ENCODE results near the gene MLF1. TPM values are rescaled to one million over a fixed set of nuclear protein-coding genes. Genes with fewer than 3 reads are reported as not detected.

The MLF1 gene
- total RNA-seq, 1 experiment from 2014 or later, result 20.4 TPM

- TF ChIP-seq CTCF (conservative IDR thresholded peaks at IDR 0.05), result no peak
- no peak overlapping the region for H4K8ac ChIP-seq (replicated peaks; ENCODE audit: insufficient read length, low read depth, low read length)
- H4K20me1 ChIP-seq (ENCODE audit: control insufficient read depth, insufficient read depth, insufficient read length), result no peaks in the 10 kb centered on the region
- H2BK5ac ChIP-seq (ENCODE audit: insufficient read length, low read length), result no peak overlapping the region
- DNase-seq, result no peak
- no peak overlapping the region for H3K23ac ChIP-seq (ENCODE audit: insufficient read length, low read depth, low read length)
- no peak overlapping the region for H2AK5ac ChIP-seq (ENCODE audit: insufficient read length, low read length)
- no peak overlapping the region for H2BK15ac ChIP-seq (ENCODE audit: low read depth, low read length)
- H2BK20ac ChIP-seq (ENCODE audit: low read depth, low read length, poor library complexity, severe bottlenecking), result no peak overlapping the region
- H3K4me1 ChIP-seq (ENCODE audit: insufficient read depth, low read length), result no peaks in the 10 kb centered on the region; the same call in 1 of the 2 replicates
- H3K9me3 Mint-ChIP-seq, result peaks cover 0 to 4% of the 10 kb centered on the region in 2 experiments; a peak in 1 of 5 replicates
- H3K4me1 Mint-ChIP-seq, result peaks cover 10 to 16% of the 10 kb centered on the region in 2 experiments
- WGBS (ENCODE audit: extremely low coverage, insufficient read length, low lambda C conversion rate), result no CpG with 5 or more reads among the region's 1 CpG
- H3T11ph ChIP-seq (ENCODE audit: low read length), result no peak overlapping the region
- no peak overlapping the region for H2BK120ac ChIP-seq (ENCODE audit: low read depth, low read length, poor library complexity, severe bottlenecking)
- H2AFZ ChIP-seq (ENCODE audit: low read length), result no peak overlapping the region
- no peak overlapping the region for H2BK12ac ChIP-seq (ENCODE audit: insufficient read length, low read depth, low read length)
- no peak overlapping the region for H3K4me3 Mint-ChIP-seq
- H3K79me1 ChIP-seq (ENCODE audit: insufficient read depth, low read depth, low read length, poor library complexity, severe bottlenecking), result no peaks in the 10 kb centered on the region
- H3K27ac Mint-ChIP-seq, result no peak overlapping the region
- no peaks in the 10 kb centered on the region for H3K9me3 ChIP-seq (ENCODE audit: control insufficient read depth, low read depth, low read length)
- H3K27me3 ChIP-seq (ENCODE audit: insufficient read depth, low read length), result no peaks in the 10 kb centered on the region
- no peaks in the 10 kb centered on the region; a peak in 1 of 7 replicates for H3K36me3 Mint-ChIP-seq (ENCODE audit: insufficient read depth in 1 of 3, low read depth in 3 of 3)
- peaks cover 11% of the 10 kb centered on the region for H3K23me2 ChIP-seq (ENCODE audit: insufficient read length, low read depth, low read length, poor library complexity, severe bottlenecking)
- no peak overlapping the region for H3K14ac ChIP-seq (ENCODE audit: insufficient read depth, low read length)
- no peak overlapping the region for H4K91ac ChIP-seq (ENCODE audit: insufficient read length, low read depth, low read length)
- H3K18ac ChIP-seq (ENCODE audit: insufficient read length, low read depth, low read length), result no peak overlapping the region
- H3K9ac ChIP-seq (ENCODE audit: extremely low read depth, insufficient read length, low read length), result no peak overlapping the region
- no peak overlapping the region for H4K5ac ChIP-seq (ENCODE audit: insufficient read length, low read depth, low read length)
- no peak overlapping the region for H3K4me2 ChIP-seq (ENCODE audit: insufficient read depth, insufficient read length, low read length)
- no peak overlapping the region for H3K4ac ChIP-seq (ENCODE audit: low read depth, low read length)
- no peaks in the 10 kb centered on the region for H3K79me2 ChIP-seq (ENCODE audit: insufficient read depth, low read length)
- H3K27me3 Mint-ChIP-seq (ENCODE audit: low read depth), result peaks cover 24% of the 10 kb centered on the region
- H3K27ac ChIP-seq (ENCODE audit: insufficient read length, low read depth, low read length), result no peak overlapping the region
- H3K56ac ChIP-seq (ENCODE audit: insufficient read length, low read depth, low read length), result no peak overlapping the region
Measured at GRCh38 chr3:158574646-158575045, 3.7 kb downstream of the MLF1 start.
